Measurements from ENCODE around the gene MZB1. TPM values are rescaled to one million over a fixed set of nuclear protein-coding genes. Genes with fewer than 3 reads are reported as not detected.

MZB1 gene
- total and polyA plus RNA-seq, 2 of the 13 experiments (the other 11 are each of a cell fraction or from before 2014, with no cell fraction given): 0.31 to 0.40 TPM

DNA sequence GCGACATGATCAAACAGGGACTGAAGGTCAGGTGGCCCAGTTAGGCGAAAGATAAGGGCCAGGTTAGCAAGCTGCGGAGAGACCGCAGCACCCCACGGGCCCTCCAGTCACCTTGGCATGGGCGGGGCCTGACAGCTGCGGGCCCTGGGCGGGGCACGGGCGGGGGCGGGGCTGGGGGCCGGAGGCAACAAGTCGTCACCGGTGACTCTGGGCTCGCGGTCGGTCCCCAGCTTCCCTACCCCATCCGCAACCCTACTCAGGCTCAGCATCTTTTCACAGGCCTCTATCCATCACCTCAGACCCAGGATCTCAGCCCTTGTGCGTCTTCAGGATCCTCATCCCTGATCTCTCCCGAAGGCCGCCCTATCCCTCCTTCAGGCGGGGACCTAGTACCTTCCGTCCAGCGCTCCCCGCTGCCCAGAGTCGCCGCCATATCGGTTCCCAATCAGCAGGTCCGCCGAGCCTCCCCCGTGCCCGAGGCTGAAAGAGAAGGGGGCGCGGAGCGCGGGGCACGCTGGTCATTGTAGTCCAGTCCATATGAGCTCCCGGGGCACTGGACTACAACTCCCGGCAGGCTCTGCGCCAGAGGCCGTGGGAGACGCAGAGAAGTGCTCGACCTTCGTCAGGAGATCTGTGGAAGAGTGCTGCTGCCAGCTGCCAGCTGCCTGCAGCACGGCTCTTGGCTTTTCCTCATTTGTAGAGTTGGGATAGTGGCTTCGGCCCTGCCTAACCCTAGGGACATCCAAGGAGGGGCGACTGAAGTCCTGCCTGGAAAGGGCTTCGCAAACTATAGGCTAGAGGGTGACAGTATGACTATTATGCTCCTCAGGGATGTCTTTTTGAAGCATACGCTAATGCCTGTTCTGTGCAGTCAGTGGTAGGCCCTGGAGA lies 49.5 kb upstream of the MZB1 start, which contains the start of gene DNAJC18 (continued):
- TF ChIP-seq ZNF329 (CRISPR knock-in tag; IDR thresholded peaks at IDR 0.05; ENCODE audit: low read depth): no peak
- TF ChIP-seq ZNF530 (CRISPR knock-in tag; IDR thresholded peaks at IDR 0.05; ENCODE audit: low read depth): no peak
- peak; percentile 96 for TF ChIP-seq IRF2 (CRISPR knock-in tag; IDR thresholded peaks at IDR 0.05)
- TF ChIP-seq BRD4 (CRISPR knock-in tag; IDR thresholded peaks at IDR 0.05): no peak
- no peak for TF ChIP-seq STAT6 (CRISPR knock-in tag; IDR thresholded peaks at IDR 0.05; ENCODE audit: borderline replicate concordance)
- no peak for TF ChIP-seq NBN (conservative IDR thresholded peaks at IDR 0.05)
- no peak for TF ChIP-seq NFE2L2 (IDR thresholded peaks at IDR 0.05; ENCODE audit: low read length)
- no peak for TF ChIP-seq RERE (CRISPR knock-in tag; IDR thresholded peaks at IDR 0.05; ENCODE audit: low read depth)
- 0 out of 2 replicates have a peak, but pooled peaks have one; percentile 14 for TF ChIP-seq ZNF354B (CRISPR knock-in tag; IDR thresholded peaks at IDR 0.05)
- peak; percentile 79; the same call in 1 of the 2 replicates for TF ChIP-seq ZNF580 (CRISPR knock-in tag; IDR thresholded peaks at IDR 0.05; ENCODE audit: borderline replicate concordance, low read depth)
- TF ChIP-seq, protein P1, sequence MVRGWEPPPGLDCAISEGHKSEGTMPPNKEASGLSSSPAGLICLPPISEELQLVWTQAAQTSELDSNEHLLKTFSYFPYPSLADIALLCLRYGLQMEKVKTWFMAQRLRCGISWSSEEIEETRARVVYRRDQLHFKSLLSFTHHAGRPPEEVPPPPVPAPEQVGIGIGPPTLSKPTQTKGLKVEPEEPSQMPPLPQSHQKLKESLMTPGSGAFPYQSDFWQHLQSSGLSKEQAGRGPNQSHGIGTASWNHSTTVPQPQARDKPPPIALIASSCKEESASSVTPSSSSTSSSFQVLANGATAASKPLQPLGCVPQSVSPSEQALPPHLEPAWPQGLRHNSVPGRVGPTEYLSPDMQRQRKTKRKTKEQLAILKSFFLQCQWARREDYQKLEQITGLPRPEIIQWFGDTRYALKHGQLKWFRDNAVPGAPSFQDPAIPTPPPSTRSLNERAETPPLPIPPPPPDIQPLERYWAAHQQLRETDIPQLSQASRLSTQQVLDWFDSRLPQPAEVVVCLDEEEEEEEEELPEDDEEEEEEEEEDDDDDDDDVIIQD (CRISPR knock-in tag; IDR thresholded peaks at IDR 0.05; ENCODE audit: low read depth): no peak; the same call in 1 of the 2 replicates
- TF ChIP-seq PHB2 (IDR thresholded peaks at IDR 0.05; ENCODE audit: partially characterized antibody): no peak
- no peak for TF ChIP-seq MYNN (CRISPR knock-in tag; IDR thresholded peaks at IDR 0.05; ENCODE audit: low read depth)
- no peak for TF ChIP-seq NFRKB (IDR thresholded peaks at IDR 0.05)
- no peak for TF ChIP-seq HNRNPK (IDR thresholded peaks at IDR 0.05; ENCODE audit: low read depth, low read length, poor library complexity, severe bottlenecking)
- TF ChIP-seq ZNF709 (CRISPR knock-in tag; IDR thresholded peaks at IDR 0.05): 0 out of 2 replicates have a peak, but pooled peaks have one; percentile 34
- no peak for TF ChIP-seq RFXANK (CRISPR knock-in tag; IDR thresholded peaks at IDR 0.05)
- no peak for TF ChIP-seq ZNF652 (CRISPR knock-in tag; IDR thresholded peaks at IDR 0.05; ENCODE audit: borderline replicate concordance, low read depth)
- no peak for TF ChIP-seq HMGA1 (CRISPR knock-in tag; conservative IDR thresholded peaks at IDR 0.05)
- peak; percentile 81 for TF ChIP-seq ZNF501 (CRISPR knock-in tag; IDR thresholded peaks at IDR 0.05)
- TF ChIP-seq SCMH1 (CRISPR knock-in tag; IDR thresholded peaks at IDR 0.05; ENCODE audit: borderline replicate concordance): no peak
